ENCODE data around the gene CAMK1D.
"Not testable (repeated sequence)": the region's sequence is repeated elsewhere in the genome, so short reads cannot be mapped to it uniquely, and the experiment has no call there.

CAMK1D gene

GRCh38 chr10:12707461-12708185, 358.3 kb downstream of the CAMK1D start:
- DNase-seq: peak; percentile 29

GRCh38 chr10:12709000-12709401, 359.7 kb downstream of the CAMK1D start:
- no peak for DNase-seq

- no peak for DNase-seq
Observed at GRCh38 chr10:12709521-12709963, 360.2 kb downstream of the CAMK1D start.

- no peak for DNase-seq
Observed at GRCh38 chr10:12710157-12710556, 360.8 kb downstream of the CAMK1D start.

GRCh38 chr10:12710594-12711349, 361.4 kb downstream of the CAMK1D start:
- DNase-seq: peak; percentile 57

GRCh38 chr10:12711350-12711708, 362.0 kb downstream of the CAMK1D start:
- DNase-seq: no peak

- DNase-seq: no peak
Observed at GRCh38 chr10:12712293-12712983, 363.1 kb downstream of the CAMK1D start.

GRCh38 chr10:12712984-12713316, 363.6 kb downstream of the CAMK1D start:
- DNase-seq: not testable (repeated sequence)

GRCh38 chr10:12716042-12716441, 366.7 kb downstream of the CAMK1D start:
- DNase-seq: no peak

GRCh38 chr10:12717981-12718707, 368.8 kb downstream of the CAMK1D start:
- no peak for DNase-seq

- no peak for DNase-seq
Observed at GRCh38 chr10:12719365-12719764, 370.0 kb downstream of the CAMK1D start.

GRCh38 chr10:12720217-12720981, 371.1 kb downstream of the CAMK1D start:
- DNase-seq: peak; percentile 43

- no peak for DNase-seq
Observed at GRCh38 chr10:12721334-12721733, 372.0 kb downstream of the CAMK1D start.

GRCh38 chr10:12723220-12723619, 373.9 kb downstream of the CAMK1D start:
- no peak for DNase-seq

GRCh38 chr10:12724807-12725579, 375.6 kb downstream of the CAMK1D start:
- no peak for DNase-seq

GRCh38 chr10:12725580-12725888, 376.2 kb downstream of the CAMK1D start:
- DNase-seq: not testable (repeated sequence)

- no peak for DNase-seq
Observed at GRCh38 chr10:12726971-12727831, 377.9 kb downstream of the CAMK1D start.

GRCh38 chr10:12727832-12728215, 378.5 kb downstream of the CAMK1D start:
- DNase-seq: no peak

GRCh38 chr10:12728494-12728893, 379.1 kb downstream of the CAMK1D start:
- no peak for DNase-seq

GRCh38 chr10:12729885-12730284, 380.5 kb downstream of the CAMK1D start:
- DNase-seq: no peak
